Measurements from ENCODE around the gene CHST10. TPM values are rescaled to one million over a fixed set of nuclear protein-coding genes. Genes with fewer than 3 reads are reported as not detected.
A peak's percentile ranks its signal among the peaks of the same experiment; 100 is the strongest.

The CHST10 gene
- total RNA-seq, 6 donors from 2014 or later = 2.1 to 14.7 (median 7.9) TPM

GRCh38 chr2:100412466-100412865 is 5.0 kb downstream of the CHST10 start:
- H3K27ac ChIP-seq = no peak overlapping the region
- H3K4me1 ChIP-seq = peaks cover 15 to 23% (median 21%) of the 10 kb centered on the region in 4 donors
- H3K9me3 ChIP-seq = no peaks in the 10 kb centered on the region
- peaks cover 0 to 3% (median 0%) of the 10 kb centered on the region in 4 donors for H3K36me3 ChIP-seq
- no peak for ATAC-seq (ENCODE audit: low FRiP score in 2 of 2)
- DNase-seq = no peak
- H3K27me3 ChIP-seq = no peaks in the 10 kb centered on the region
- WGBS, 2 donors = 87 to 95% methylated on average over 4 of the region's 4 CpGs
- TF ChIP-seq EP300 (IDR thresholded peaks at IDR 0.05) = no peak
- no peak for TF ChIP-seq POLR2AphosphoS5 (IDR thresholded peaks at IDR 0.05)
- TF ChIP-seq, protein P1, sequence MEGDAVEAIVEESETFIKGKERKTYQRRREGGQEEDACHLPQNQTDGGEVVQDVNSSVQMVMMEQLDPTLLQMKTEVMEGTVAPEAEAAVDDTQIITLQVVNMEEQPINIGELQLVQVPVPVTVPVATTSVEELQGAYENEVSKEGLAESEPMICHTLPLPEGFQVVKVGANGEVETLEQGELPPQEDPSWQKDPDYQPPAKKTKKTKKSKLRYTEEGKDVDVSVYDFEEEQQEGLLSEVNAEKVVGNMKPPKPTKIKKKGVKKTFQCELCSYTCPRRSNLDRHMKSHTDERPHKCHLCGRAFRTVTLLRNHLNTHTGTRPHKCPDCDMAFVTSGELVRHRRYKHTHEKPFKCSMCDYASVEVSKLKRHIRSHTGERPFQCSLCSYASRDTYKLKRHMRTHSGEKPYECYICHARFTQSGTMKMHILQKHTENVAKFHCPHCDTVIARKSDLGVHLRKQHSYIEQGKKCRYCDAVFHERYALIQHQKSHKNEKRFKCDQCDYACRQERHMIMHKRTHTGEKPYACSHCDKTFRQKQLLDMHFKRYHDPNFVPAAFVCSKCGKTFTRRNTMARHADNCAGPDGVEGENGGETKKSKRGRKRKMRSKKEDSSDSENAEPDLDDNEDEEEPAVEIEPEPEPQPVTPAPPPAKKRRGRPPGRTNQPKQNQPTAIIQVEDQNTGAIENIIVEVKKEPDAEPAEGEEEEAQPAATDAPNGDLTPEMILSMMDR (IDR thresholded peaks at IDR 0.05) = no peak
- no peak overlapping the region for H3K4me3 ChIP-seq

GRCh38 chr2:100411841-100412292 is 5.6 kb downstream of the CHST10 start:
- WGBS, 2 donors = 96 to 97% methylated on average over 5 of the region's 5 CpGs
- no peaks in the 10 kb centered on the region for H3K9me3 ChIP-seq
- H3K27me3 ChIP-seq = no peaks in the 10 kb centered on the region
- ATAC-seq (ENCODE audit: low FRiP score in 2 of 2) (no peak), DNase-seq (no peak)
- H3K4me1 ChIP-seq = peaks cover 13 to 23% (median 20%) of the 10 kb centered on the region in 4 donors
- no peak overlapping the region for H3K4me3 ChIP-seq
- peaks cover 0 to 3% (median 0%) of the 10 kb centered on the region in 4 donors for H3K36me3 ChIP-seq
- no peak for TF ChIP-seq POLR2A (IDR thresholded peaks at IDR 0.05)
- TF ChIP-seq, protein P1 (IDR thresholded peaks at IDR 0.05) = no peak
- TF ChIP-seq POLR2AphosphoS5 (IDR thresholded peaks at IDR 0.05) = no peak
- no peak for TF ChIP-seq EP300 (IDR thresholded peaks at IDR 0.05)
- no peak overlapping the region for H3K27ac ChIP-seq

DNA sequence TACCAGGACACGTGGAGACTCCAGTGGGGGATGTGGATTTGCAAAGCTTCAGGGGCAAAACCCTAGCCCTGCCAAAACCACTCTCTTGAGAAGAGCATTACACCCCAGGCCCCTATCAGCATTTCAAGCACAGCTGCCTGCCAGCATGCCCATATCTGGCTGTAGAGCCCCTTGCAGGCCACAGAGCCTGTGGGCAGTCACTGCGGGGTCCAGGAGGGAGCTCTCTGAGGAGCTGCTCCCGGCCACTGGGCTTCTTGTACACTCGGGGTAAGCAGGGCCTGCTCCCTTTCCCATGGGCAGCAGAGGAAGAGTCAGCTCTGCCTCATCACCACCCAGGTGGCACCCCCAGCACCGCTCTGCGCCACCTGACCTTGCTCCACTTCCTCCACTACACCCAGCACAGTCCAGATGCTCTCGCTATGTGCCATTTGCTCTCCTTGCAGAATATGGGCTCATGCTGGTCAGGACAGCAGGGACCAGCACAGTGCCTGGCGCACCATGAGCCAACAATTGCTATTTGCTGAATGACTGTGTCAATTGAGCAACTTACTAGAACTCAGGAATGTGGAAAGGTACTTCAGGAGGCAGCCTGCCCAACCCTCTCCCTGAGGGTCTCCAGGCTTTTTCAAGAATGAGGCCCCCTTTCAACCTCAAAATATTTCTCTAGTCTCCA is 7.4 kb downstream of the CHST10 start:
- Histone ChIP-seq H3K4me1 (peaks cover 0 to 12% (median 5%) of the 10 kb centered on the region in 4 donors), H3K27me3 (no peaks in the 10 kb centered on the region), H3K36me3 (peaks cover 0 to 18% (median 13%) of the 10 kb centered on the region in 4 donors), H3K27ac (no peak overlapping the region), H3K4me3 (no peak overlapping the region), H3K9me3 (no peaks in the 10 kb centered on the region)
- DNase-seq = no peak
- ATAC-seq (ENCODE audit: low FRiP score in 2 of 2) = peak in 1 of 2 donors; percentile 56
- TF ChIP-seq POLR2AphosphoS5 (IDR thresholded peaks at IDR 0.05) (no peak), EP300 (IDR thresholded peaks at IDR 0.05) (no peak), POLR2A (IDR thresholded peaks at IDR 0.05) (no peak)
- TF ChIP-seq, protein P1 (IDR thresholded peaks at IDR 0.05) = no peak
- WGBS, 2 donors = 81 to 88% methylated on average over 5 to 8 of the region's 8 CpGs

DNA sequence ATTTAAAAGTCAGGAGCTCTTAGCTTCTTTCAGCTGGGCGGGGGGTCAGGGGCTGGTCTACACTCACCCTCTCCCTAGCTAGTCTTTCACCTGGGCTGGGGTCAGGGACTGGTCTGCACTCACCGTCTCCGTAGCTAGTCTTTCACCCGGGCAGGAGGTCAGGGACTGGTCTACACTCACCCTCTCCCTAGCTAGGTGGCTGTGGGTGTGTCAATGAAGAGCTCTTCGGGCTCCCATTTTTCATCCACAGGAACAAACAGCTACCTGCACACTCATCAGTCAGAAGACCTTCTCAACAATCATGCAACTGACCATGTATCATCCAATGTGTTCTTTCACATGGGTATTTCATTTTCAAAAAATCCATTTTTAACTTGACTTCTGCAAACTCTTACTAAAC is 8.0 kb downstream of the CHST10 start:
- TF ChIP-seq POLR2A (IDR thresholded peaks at IDR 0.05) (no peak), POLR2AphosphoS5 (IDR thresholded peaks at IDR 0.05) (no peak), EP300 (IDR thresholded peaks at IDR 0.05) (no peak)
- TF ChIP-seq, protein P1 (IDR thresholded peaks at IDR 0.05) = no peak
- Histone ChIP-seq H3K27ac (no peak overlapping the region), H3K4me3 (no peak overlapping the region), H3K36me3 (peaks cover 0 to 19% (median 16%) of the 10 kb centered on the region in 4 donors), H3K9me3 (no peaks in the 10 kb centered on the region), H3K27me3 (no peaks in the 10 kb centered on the region), H3K4me1 (peaks cover 0 to 5% (median 2%) of the 10 kb centered on the region in 4 donors)
- WGBS, 2 donors = 85 to 86% methylated on average over 5 of the region's 5 CpGs
- ATAC-seq (ENCODE audit: low FRiP score in 2 of 2) (no peak), DNase-seq (no peak)

DNA sequence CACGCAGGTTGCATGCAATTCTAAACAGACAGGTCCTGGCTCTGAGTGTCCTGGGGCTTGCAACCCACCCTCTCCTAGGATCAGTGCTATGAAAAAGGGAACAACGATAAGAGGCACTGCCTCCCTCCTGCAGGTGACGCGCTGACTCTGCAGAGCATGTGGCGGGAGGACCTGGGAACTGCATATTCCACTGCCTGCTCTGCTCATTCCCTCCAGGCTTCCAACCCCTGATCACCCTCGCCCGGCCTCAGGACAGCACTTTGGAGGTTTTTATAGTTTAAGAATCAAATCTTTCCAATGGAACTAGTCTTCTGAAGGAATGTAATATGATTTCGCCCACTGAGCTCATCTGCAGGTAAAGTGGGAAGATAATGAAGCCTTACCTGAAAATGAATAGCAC is 8.5 kb downstream of the CHST10 start:
- Histone ChIP-seq H3K36me3 (peaks cover 0 to 19% (median 16%) of the 10 kb centered on the region in 4 donors), H3K27ac (no peak overlapping the region), H3K27me3 (no peaks in the 10 kb centered on the region), H3K4me3 (no peak overlapping the region), H3K4me1 (peaks cover 0 to 4% (median under 1%) of the 10 kb centered on the region in 4 donors), H3K9me3 (no peaks in the 10 kb centered on the region)
- ATAC-seq (ENCODE audit: low FRiP score in 2 of 2) = no peak
- TF ChIP-seq, protein P1 (IDR thresholded peaks at IDR 0.05) = no peak
- TF ChIP-seq EP300 (IDR thresholded peaks at IDR 0.05) = no peak
- no peak for TF ChIP-seq POLR2A (IDR thresholded peaks at IDR 0.05)
- TF ChIP-seq POLR2AphosphoS5 (IDR thresholded peaks at IDR 0.05) = no peak
- 88 to 97% methylated on average over 8 of the region's 8 CpGs for WGBS, 2 donors
- DNase-seq = no peak
